Prostate gland (tissue), 2 donors: ENCODE results near the gene PEF1. TPM values are rescaled to one million over a fixed set of nuclear protein-coding genes. Genes with fewer than 3 reads are reported as not detected.

Experiments
- DNase-seq: peaks from one replicate; pipeline ENCODE4 v3.0.0-alpha.2; 2019; ENCODE audit warnings: low spot score
- H3K27ac ChIP-seq, 2 donors: fragments of 200-600 bp; sonication (generic); 2 replicates each; pipeline ENCODE4 v1.5.1; 2017 to 2019
- H3K27me3 ChIP-seq: fragments of 200-600 bp; sonication (generic); replicated peaks from 2 replicates; pipeline ENCODE4 v1.5.1; 2019; ENCODE audit not compliant: insufficient read depth
- H3K36me3 ChIP-seq, 2 donors: fragments of 200-600 bp; sonication (generic); 1 replicate in 1 of 2; 2 replicates in 1 of 2; pipeline versions ENCODE4 v1.5.1 to v1.8.1; 2017 to 2019
- H3K4me1 ChIP-seq: fragments of 200-600 bp; sonication (generic); replicated peaks from 2 replicates; pipeline ENCODE4 v1.5.1; 2019
- H3K4me3 ChIP-seq, 2 donors: fragments of 200-600 bp; sonication (generic); 2 replicates each; pipeline ENCODE4 v1.5.1; 2017 to 2019
- H3K9me3 ChIP-seq: fragments of 200-600 bp; sonication (generic); 2 replicates; pipeline ENCODE4 v1.5.1; 2017
- POLR2A ChIP-seq: fragments of 450-650 bp; IDR thresholded peaks from one replicate; pipeline ENCODE4 v1.6.1; 2016; ENCODE audit warnings: antibody characterized with exemption, mild to moderate bottlenecking
- POLR2AphosphoS5 ChIP-seq: sonication (generic); formaldehyde crosslinking; IDR thresholded peaks from one replicate; pipeline ENCODE4 v1.6.1; 2017; ENCODE audit warnings: antibody characterized with exemption
- WGBS: methylation state at CpG from one replicate; pipeline ENCODE4 v1.1.5; 2018; 5-methylcytosine and 5-hydroxymethylcytosine counted together
- intact Hi-C: fragments of 100-400 bp; cut with DNase I; formaldehyde crosslinking; loops from one replicate; pipeline ENCODE4 v1.14.2; 2022
- total RNA-seq, 2 donors: library from RNA; depleted of rRNA; stranded (reverse); fragments of >200 nt; gene quantifications; one replicate each; pipeline ENCODE4 v1.1.0, GENCODE V29; 2016
- TF ChIP-seq, protein P1 (sequence below), 4 experiments: fragments of 200-600 bp in 2 of 4; fragments of 450-650 bp in 2 of 4; sonication (generic) in 2 of 4; IDR thresholded peaks; 1 replicate in 3 of 4; 2 replicates in 1 of 4; pipeline ENCODE4 v1.5.1; 2016 to 2019; ENCODE audit warnings: antibody characterized with exemption in 4 of 4, mild to moderate bottlenecking in 2 of 4, moderate library complexity in 2 of 4

The PEF1 gene
- total RNA-seq, 2 donors from 2014 or later, result 83.1 to 99.5 TPM

DNA sequence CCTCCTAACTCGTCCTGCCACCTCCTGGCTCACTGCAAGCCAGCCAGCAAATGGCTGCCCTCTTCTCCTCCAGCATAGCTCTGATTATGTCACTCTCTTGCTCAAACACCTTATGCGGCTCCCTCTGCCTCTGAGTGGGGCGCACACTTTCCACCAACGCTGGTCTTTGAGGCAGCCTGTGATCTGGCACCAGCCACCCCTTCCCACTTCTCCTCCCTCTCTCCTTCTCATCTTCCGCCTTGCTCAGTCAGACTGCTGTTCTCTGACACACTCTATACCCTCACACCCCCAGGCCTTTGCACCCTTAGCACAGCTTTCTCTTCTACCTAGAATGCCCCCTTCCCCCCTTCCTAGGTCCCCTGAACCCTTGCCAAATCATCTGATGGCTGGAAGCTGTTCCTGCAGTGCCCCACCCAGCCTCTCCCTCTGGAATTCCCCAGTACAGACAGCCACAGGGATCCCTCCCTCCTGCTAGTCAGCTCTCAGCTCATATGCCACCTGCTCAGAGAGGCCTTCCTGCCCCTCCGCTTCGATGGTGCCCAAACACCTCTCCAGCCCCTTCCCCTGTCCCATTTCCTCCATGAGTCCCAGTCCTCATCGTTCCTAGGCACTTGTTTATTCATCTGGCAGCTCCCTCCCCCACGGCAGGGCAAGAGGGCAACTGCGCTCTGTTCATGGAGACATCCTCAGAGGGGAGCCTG is 21.7 kb upstream of the PEF1 start:
- H3K4me3 ChIP-seq, result no peak overlapping the region
- H3K27me3 ChIP-seq, result no peaks in the 10 kb centered on the region
- no peaks in the 10 kb centered on the region for H3K9me3 ChIP-seq
- no peaks in the 10 kb centered on the region for H3K36me3 ChIP-seq
- DNase-seq, result peak; percentile 43
- intact Hi-C loops, result loop anchor here (5.0 kb wide), 1 partner anchor 406 kb away; the partner anchor contains the start of gene TMEM39B
- WGBS, result 35% methylated on average over 10 of the region's 10 CpGs
- TF ChIP-seq, protein P1, sequence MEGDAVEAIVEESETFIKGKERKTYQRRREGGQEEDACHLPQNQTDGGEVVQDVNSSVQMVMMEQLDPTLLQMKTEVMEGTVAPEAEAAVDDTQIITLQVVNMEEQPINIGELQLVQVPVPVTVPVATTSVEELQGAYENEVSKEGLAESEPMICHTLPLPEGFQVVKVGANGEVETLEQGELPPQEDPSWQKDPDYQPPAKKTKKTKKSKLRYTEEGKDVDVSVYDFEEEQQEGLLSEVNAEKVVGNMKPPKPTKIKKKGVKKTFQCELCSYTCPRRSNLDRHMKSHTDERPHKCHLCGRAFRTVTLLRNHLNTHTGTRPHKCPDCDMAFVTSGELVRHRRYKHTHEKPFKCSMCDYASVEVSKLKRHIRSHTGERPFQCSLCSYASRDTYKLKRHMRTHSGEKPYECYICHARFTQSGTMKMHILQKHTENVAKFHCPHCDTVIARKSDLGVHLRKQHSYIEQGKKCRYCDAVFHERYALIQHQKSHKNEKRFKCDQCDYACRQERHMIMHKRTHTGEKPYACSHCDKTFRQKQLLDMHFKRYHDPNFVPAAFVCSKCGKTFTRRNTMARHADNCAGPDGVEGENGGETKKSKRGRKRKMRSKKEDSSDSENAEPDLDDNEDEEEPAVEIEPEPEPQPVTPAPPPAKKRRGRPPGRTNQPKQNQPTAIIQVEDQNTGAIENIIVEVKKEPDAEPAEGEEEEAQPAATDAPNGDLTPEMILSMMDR (IDR thresholded peaks at IDR 0.05), result peak in 2 of 4 experiments; percentile 18 to 20
- TF ChIP-seq POLR2AphosphoS5 (peak; percentile 13), POLR2A (peak; percentile 55)
- peak overlapping the region; percentile 45 to 46 for H3K27ac ChIP-seq
- H3K4me1 ChIP-seq, result peaks cover 2% of the 10 kb centered on the region

DNA sequence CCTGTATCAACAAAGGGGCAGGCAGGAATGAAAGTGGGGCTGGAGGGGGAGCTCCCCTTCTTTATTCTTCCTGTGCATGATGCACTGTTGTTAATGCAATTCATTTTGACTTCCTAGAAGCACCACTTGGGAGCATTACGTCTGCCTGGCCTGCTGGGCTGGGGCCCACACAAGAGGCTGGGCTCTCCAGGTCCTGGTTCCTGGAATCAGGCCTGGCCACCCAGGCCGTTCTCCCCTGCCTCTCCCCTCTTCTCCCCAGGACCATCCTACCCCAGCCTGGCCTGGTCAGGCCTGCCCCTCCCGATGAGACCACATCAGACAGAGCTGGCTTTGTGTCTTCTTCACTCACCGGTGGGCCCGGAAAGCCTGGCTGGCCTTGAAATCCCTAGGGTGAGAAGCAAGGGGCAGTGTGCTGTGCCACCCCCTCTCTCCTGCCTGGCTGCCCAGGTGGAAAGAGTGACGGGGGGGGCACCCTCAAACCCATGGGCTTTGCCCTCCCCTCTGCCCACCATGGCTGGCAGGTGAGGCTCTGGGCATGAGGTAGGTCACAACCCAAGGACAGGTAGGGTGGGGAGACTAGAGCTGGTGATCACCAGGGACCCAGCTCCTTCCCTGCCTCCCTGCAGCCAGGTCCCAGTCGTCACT is 20.7 kb upstream of the PEF1 start:
- peaks cover 2% of the 10 kb centered on the region for H3K4me1 ChIP-seq
- intact Hi-C loops, result loop anchor here (2.0 to 5.0 kb wide), 2 partner anchors 39 to 407 kb away; partner anchors contain the start of genes COL16A1 and TMEM39B

GRCh38 chr1:31664528-31664927 is 19.9 kb upstream of the PEF1 start:
- no peak for DNase-seq
- Histone ChIP-seq H3K36me3 (no peaks in the 10 kb centered on the region), H3K4me3 (no peak overlapping the region), H3K27ac (no peak overlapping the region), H3K9me3 (no peaks in the 10 kb centered on the region), H3K4me1 (peaks cover 2% of the 10 kb centered on the region), H3K27me3 (no peaks in the 10 kb centered on the region)
- no peak for TF ChIP-seq POLR2AphosphoS5
- TF ChIP-seq, protein P1 (IDR thresholded peaks at IDR 0.05), result no peak
- no peak for TF ChIP-seq POLR2A
- WGBS, result 92% methylated on average over 9 of the region's 9 CpGs
- intact Hi-C loops, result loop anchor here (2.0 to 5.0 kb wide), 2 partner anchors 40 to 123 kb away; partner anchors contain the start of gene COL16A1

More for the DNA sequence above, 20.7 kb upstream of the PEF1 start:
- Histone ChIP-seq H3K27ac (peak overlapping the region; percentile 45 to 46), H3K36me3 (no peaks in the 10 kb centered on the region), H3K9me3 (no peaks in the 10 kb centered on the region), H3K27me3 (no peaks in the 10 kb centered on the region), H3K4me3 (no peak overlapping the region)
- TF ChIP-seq, protein P1 (IDR thresholded peaks at IDR 0.05), result no peak
- TF ChIP-seq POLR2A (no peak), POLR2AphosphoS5 (no peak)
- DNase-seq, result no peak
- 70% methylated on average over 7 of the region's 7 CpGs for WGBS

GRCh38 chr1:31663622-31664452 is 19.2 kb upstream of the PEF1 start:
- H3K4me1 ChIP-seq, result no peaks in the 10 kb centered on the region
- H3K9me3 ChIP-seq, result no peaks in the 10 kb centered on the region
- intact Hi-C loops, result loop anchor here (2.0 to 5.0 kb wide), 2 partner anchors 41 to 123 kb away; partner anchors contain the start of gene COL16A1
- no peaks in the 10 kb centered on the region for H3K27me3 ChIP-seq
- H3K36me3 ChIP-seq, result no peaks in the 10 kb centered on the region
- TF ChIP-seq POLR2AphosphoS5, result peak; percentile 42
- TF ChIP-seq POLR2A, result no peak
- TF ChIP-seq, protein P1 (IDR thresholded peaks at IDR 0.05), result peak; percentile 82 to 96 (median 92)
- no peak overlapping the region for H3K27ac ChIP-seq
- H3K4me3 ChIP-seq, result no peak overlapping the region
- DNase-seq, result peak; percentile 33
- WGBS, result 47% methylated on average over 9 of the region's 9 CpGs
